DND-41 (cell line): ENCODE data around the gene PCDH1.

Source experiments
- EZH2 ChIP-seq: IDR thresholded peaks from 3 replicates; pipeline ENCODE4 v1.6.1; 2012; ENCODE audit warnings: borderline replicate concordance, low read depth, mild to moderate bottlenecking, moderate library complexity, low read length, inconsistent platforms; ENCODE audit not compliant: severe bottlenecking
- TF ChIP-seq, protein P1 (sequence below): IDR thresholded peaks from 2 replicates; pipeline ENCODE4 v1.5.1; 2012; ENCODE audit warnings: borderline replicate concordance, low read length, moderate library complexity, mild to moderate bottlenecking; ENCODE audit not compliant: poor library complexity, severe bottlenecking; ENCODE audit errors: extremely low read depth

DNA sequence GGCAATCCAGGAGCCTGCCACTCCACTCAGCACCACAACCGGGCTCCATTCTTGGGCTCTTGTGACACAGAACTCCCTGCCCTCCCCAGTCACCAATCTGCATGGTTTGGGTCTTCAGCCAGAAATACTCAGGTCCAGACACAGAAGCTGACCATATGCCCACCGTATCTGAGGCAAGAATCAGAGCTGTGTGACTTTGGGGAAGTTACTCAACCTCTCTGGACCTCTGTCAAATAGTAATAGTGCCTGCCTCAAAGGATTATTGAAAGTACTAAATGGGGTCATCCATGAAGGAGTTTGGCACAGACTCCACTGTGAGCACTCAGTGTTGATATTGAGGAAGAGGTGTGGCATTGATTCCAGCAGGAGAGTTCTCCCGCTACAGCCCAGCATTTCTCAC is 67.5 kb downstream of the PCDH1 start:
- TF ChIP-seq, protein P1, sequence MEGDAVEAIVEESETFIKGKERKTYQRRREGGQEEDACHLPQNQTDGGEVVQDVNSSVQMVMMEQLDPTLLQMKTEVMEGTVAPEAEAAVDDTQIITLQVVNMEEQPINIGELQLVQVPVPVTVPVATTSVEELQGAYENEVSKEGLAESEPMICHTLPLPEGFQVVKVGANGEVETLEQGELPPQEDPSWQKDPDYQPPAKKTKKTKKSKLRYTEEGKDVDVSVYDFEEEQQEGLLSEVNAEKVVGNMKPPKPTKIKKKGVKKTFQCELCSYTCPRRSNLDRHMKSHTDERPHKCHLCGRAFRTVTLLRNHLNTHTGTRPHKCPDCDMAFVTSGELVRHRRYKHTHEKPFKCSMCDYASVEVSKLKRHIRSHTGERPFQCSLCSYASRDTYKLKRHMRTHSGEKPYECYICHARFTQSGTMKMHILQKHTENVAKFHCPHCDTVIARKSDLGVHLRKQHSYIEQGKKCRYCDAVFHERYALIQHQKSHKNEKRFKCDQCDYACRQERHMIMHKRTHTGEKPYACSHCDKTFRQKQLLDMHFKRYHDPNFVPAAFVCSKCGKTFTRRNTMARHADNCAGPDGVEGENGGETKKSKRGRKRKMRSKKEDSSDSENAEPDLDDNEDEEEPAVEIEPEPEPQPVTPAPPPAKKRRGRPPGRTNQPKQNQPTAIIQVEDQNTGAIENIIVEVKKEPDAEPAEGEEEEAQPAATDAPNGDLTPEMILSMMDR: no peak
- TF ChIP-seq EZH2: no peak
